Embryonic facial prominence (tissue), 1 donor: ENCODE measurements around the gene PIEZO2.
"Not testable (repeated sequence)": the region's sequence is repeated elsewhere in the genome, so short reads cannot be mapped to it uniquely, and the experiment has no call there.

ENCODE experiments used
- DNase-seq: peaks from one replicate; pipeline ENCODE4 v3.0.0-alpha.2; 2016; ENCODE audit errors: extremely low spot score

Gene PIEZO2

GRCh38 chr18:10620670-10621329 lies 528.6 kb downstream of the PIEZO2 start:
- not testable (repeated sequence) for DNase-seq
